PC-9 (cell line): ENCODE data around the gene CNP.

Experiments
- CTCF ChIP-seq: fragments of 200-600 bp; sonication (generic); conservative IDR thresholded peaks from 2 replicates; pipeline ENCODE4 v1.6.1; 2017; ENCODE audit warnings: mixed run types, antibody characterized with exemption, mild to moderate bottlenecking, moderate library complexity
- EZH2 ChIP-seq: fragments of 200-600 bp; sonication (generic); IDR thresholded peaks from 2 replicates; pipeline ENCODE4 v1.8.0; 2017; ENCODE audit warnings: antibody characterized with exemption, low read depth

- TF ChIP-seq CTCF (no peak), EZH2 (no peak)
These were observed 4.5 kb upstream of the CNP start for GRCh38 chr17:41962111-41962510.
